ENCODE measurements around the gene HNRNPD. TPM values are rescaled to one million over a fixed set of nuclear protein-coding genes. Genes with fewer than 3 reads are reported as not detected.
"Not testable (repeated sequence)": the region's sequence is repeated elsewhere in the genome, so short reads cannot be mapped to it uniquely, and the experiment has no call there.

HNRNPD gene
- total and polyA plus RNA-seq, 11 donors, result 33.8 to 150 (median 122) TPM

DNA sequence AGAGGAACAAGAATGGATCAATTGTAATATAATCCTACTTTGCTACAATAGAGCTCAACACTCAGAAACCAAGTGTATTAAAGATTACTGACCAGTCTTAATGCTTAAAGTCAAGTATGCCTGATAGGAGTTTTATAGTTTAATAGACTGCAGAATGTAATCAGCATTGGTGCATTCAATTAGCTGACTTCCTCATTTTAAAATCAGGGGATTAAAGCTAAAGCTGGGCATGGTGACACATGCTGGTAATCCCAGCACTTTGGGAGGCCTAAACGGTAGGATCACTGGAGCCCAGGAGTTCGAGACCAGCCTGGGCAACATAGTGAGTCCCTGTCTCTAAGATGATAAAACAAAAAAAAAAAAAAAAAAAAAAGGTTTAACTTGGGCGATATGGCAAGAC is 45.7 kb upstream of the HNRNPD start:
- H3K4me1 ChIP-seq, result peaks cover 0 to 7% (median 0%) of the 10 kb centered on the region in 12 donors
- peaks cover 0 to 28% (median 26%) of the 10 kb centered on the region in 9 donors for H3K36me3 ChIP-seq
- no peak for DNase-seq
- H3K4me3 ChIP-seq, result no peak overlapping the region
- ATAC-seq, result no peak
- TF ChIP-seq POLR2A (IDR thresholded peaks at IDR 0.05), result no peak
- TF ChIP-seq, protein P1, sequence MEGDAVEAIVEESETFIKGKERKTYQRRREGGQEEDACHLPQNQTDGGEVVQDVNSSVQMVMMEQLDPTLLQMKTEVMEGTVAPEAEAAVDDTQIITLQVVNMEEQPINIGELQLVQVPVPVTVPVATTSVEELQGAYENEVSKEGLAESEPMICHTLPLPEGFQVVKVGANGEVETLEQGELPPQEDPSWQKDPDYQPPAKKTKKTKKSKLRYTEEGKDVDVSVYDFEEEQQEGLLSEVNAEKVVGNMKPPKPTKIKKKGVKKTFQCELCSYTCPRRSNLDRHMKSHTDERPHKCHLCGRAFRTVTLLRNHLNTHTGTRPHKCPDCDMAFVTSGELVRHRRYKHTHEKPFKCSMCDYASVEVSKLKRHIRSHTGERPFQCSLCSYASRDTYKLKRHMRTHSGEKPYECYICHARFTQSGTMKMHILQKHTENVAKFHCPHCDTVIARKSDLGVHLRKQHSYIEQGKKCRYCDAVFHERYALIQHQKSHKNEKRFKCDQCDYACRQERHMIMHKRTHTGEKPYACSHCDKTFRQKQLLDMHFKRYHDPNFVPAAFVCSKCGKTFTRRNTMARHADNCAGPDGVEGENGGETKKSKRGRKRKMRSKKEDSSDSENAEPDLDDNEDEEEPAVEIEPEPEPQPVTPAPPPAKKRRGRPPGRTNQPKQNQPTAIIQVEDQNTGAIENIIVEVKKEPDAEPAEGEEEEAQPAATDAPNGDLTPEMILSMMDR (IDR thresholded peaks at IDR 0.05), result no peak
- 78 to 98% (median 83%) methylated on average over 3 of the region's 3 CpGs for WGBS, 4 donors
- no peaks in the 10 kb centered on the region for H3K9me3 ChIP-seq
- intact Hi-C loops (cut with DNase I), result no loop called here
- no peaks in the 10 kb centered on the region for H3K27me3 ChIP-seq
- no peak overlapping the region for H3K27ac ChIP-seq

DNA sequence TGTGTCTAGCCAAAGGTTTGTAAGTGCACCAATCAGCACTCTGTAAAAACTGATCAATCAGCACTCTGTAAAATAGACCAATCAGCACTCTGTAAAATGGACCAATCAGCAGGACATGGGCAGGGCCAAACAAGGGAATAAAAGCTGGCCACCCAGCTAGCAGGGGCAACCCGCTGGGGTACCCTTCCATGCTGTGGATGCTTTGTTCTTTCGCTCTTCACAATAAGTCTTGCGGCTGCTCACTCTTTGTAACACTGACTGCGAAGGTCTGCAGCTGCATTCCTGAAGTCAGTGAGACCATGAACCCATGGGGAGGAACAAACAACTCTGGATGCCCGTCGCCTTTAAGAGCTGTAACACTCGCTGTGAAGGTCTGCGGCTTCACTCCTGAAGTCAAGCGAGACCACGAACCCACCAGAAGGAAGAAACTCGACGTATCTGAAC is 42.2 kb upstream of the HNRNPD start:
- intact Hi-C loops (cut with DNase I), result no loop called here

DNA sequence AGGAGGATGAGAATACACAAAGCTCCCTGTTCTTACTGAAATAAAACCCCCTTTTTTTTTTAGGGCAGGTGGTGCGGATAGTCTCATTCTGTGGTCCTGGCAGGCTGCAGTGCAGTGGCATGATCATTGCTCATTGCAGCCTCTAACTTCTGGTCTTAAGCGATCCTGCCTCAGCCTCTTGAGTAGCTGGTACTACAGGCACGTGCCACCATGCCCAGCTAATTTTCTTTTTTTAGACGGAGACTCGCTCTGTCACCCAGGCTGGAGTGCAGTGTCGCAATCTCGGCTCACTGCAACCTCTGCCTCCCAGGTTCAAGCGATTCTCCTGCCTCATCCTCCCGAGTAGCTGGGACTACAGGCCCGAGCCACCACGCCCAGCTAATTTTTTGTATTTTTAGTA is 41.3 kb upstream of the HNRNPD start:
- WGBS, 4 donors, result 70 to 87% (median 83%) methylated on average over 11 of the region's 11 CpGs
- H3K27ac ChIP-seq; H3K4me3 ChIP-seq; H3K36me3 ChIP-seq; H3K27me3 ChIP-seq; intact Hi-C loops (cut with DNase I); H3K4me1 ChIP-seq: not testable (repeated sequence)
- peaks cover 0 to 12% (median 0%) of the 10 kb centered on the region in 12 donors for H3K9me3 ChIP-seq
- ATAC-seq, result peak in 3 of 4 donors; percentile 39 to 89 (median 53)
- peak in 1 of 5 donors; percentile 33 for DNase-seq

More for the DNA sequence above, 42.2 kb upstream of the HNRNPD start:
- ATAC-seq, result no peak
- DNase-seq, result no peak
- TF ChIP-seq, protein P1 (IDR thresholded peaks at IDR 0.05), result no peak
- TF ChIP-seq POLR2A (IDR thresholded peaks at IDR 0.05), result no peak
- H3K4me3 ChIP-seq, result no peak overlapping the region
- WGBS, 4 donors, result 85 to 92% (median 88%) methylated on average over 12 of the region's 12 CpGs
- peaks cover 0 to 12% (median 0%) of the 10 kb centered on the region in 12 donors for H3K9me3 ChIP-seq
- no peaks in the 10 kb centered on the region for H3K27me3 ChIP-seq
- H3K4me1 ChIP-seq, result no peaks in the 10 kb centered on the region
- H3K27ac ChIP-seq, result no peak overlapping the region
- no peaks in the 10 kb centered on the region for H3K36me3 ChIP-seq

DNA sequence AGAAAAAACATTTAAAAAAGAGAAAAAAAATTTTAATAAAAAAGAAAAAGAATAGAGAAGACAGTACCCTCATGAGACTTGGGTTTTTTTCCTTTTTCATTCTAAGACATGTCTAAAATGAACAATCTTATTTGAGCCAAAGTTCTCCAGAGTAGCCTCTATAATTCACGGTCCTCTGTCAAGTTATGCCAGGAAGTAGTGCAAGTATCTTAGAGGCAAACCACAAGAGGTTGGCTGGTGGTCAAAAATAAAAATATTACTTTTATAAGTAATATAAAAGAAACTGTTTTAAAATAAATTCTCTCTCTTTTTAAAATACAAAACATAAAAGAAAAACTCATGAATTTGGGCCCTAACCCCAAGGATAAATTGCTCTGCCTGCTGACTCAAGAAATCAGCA is 29.9 kb upstream of the HNRNPD start:
- ATAC-seq, result no peak
- 70 to 82% (median 73%) methylated on average over 1 of the region's 1 CpG for WGBS, 4 donors
- intact Hi-C loops (cut with DNase I), result no loop called here
- Histone ChIP-seq H3K4me3 (no peak overlapping the region), H3K27me3 (no peaks in the 10 kb centered on the region), H3K4me1 (no peaks in the 10 kb centered on the region), H3K9me3 (no peaks in the 10 kb centered on the region), H3K27ac (no peak overlapping the region), H3K36me3 (no peaks in the 10 kb centered on the region)
- DNase-seq, result no peak
- TF ChIP-seq, protein P1 (IDR thresholded peaks at IDR 0.05), result no peak
- no peak for TF ChIP-seq POLR2A (IDR thresholded peaks at IDR 0.05)

DNA sequence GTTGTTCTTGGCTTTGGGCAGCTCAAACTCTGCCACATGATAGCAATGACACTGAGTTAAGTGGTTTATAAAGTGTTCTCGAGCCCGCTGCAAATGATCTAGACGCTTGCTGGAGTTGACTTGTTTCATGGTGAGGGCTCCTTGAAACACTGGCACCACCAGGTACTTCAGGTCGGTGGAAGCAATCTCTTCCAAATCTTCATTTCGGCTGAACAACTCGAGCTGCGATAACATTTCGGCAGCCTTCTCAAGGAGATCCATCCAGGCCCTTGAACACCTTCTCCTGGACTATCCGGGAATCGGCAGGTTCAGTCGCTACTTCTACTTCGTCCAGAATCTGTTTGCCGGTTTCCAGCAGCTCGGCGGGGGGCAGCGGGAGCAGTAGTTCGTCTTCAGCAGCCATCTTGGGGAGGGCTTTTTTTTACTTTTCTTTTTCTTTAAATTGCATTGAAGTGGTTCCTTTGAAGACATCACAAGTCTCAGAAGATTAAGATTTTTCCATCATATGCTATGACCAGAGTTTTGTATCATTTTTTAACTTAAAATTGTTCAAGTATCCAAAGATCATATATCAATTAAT is 28.5 kb upstream of the HNRNPD start:
- H3K4me1 ChIP-seq, result no peaks in the 10 kb centered on the region
- H3K36me3 ChIP-seq, result no peaks in the 10 kb centered on the region
- H3K9me3 ChIP-seq, result no peaks in the 10 kb centered on the region
- ATAC-seq (no peak), DNase-seq (no peak)
- H3K4me3 ChIP-seq, result no peak overlapping the region
- 91 to 95% (median 92%) methylated on average over 17 of the region's 17 CpGs for WGBS, 4 donors
- intact Hi-C loops (cut with DNase I), result no loop called here
- H3K27ac ChIP-seq, result no peak overlapping the region
- TF ChIP-seq POLR2A (IDR thresholded peaks at IDR 0.05), result no peak
- TF ChIP-seq, protein P1 (IDR thresholded peaks at IDR 0.05), result no peak
- H3K27me3 ChIP-seq, result no peaks in the 10 kb centered on the region
